T-cell (primary cell): Measurements from ENCODE around the gene VEGFA. TPM values are rescaled to one million over a fixed set of nuclear protein-coding genes. Genes with fewer than 3 reads are reported as not detected.

Experiments
- ATAC-seq, 4 experiments: fragments of 200-7000 bp in 3 of 4; fragments of 150-1000 bp in 1 of 4; cut with Tn5 transposase; replicated peaks in 1 of 4; 1 replicate in 3 of 4; 2 replicates in 1 of 4; pipeline ENCODE4 v1.10.0; 2021; ENCODE audit warnings: moderate library complexity in 3 of 4, mild to moderate bottlenecking in 2 of 4, moderate number of reproducible peaks in 1 of 4
- CTCF ChIA-PET, 2 donors: fragments of 300-600 bp; sonication (Branson Sonifier 250); formaldehyde crosslinking; loops; one replicate each; lab custom pipeline; 2022; ENCODE audit warnings: antibody characterized with exemption in 2 of 2; lab: Charles Lee
- POLR2A ChIA-PET, 2 donors: fragments of 300-600 bp; sonication (Branson Sonifier 250); formaldehyde crosslinking; loops; one replicate each; lab custom pipeline; 2022; ENCODE audit warnings: antibody characterized with exemption in 2 of 2; lab: Charles Lee
- DNase-seq, 35 experiments: peaks; one replicate each; pipeline versions ENCODE4 v3.0.0 to v3.0.0-alpha.2; 2013 to 2023
- H3K27ac ChIP-seq: one replicate; pipeline ENCODE4 v1.5.1; 2013; ENCODE audit warnings: low read length
- H3K27me3 ChIP-seq, 2 experiments: replicated peaks in 1 of 2; 1 replicate in 1 of 2; 2 replicates in 1 of 2; pipeline versions ENCODE4 v1.6.1 to v1.7.0; 2013; ENCODE audit warnings: low read length in 1 of 2, mixed read lengths in 1 of 2; ENCODE audit not compliant: control insufficient read depth in 2 of 2, insufficient read depth in 2 of 2; ENCODE audit errors: extremely low read depth in 1 of 2
- H3K36me3 ChIP-seq, 2 donors: 1 replicate in 1 of 2; 2 replicates in 1 of 2; pipeline versions ENCODE4 v1.6.1 to v1.7.0; 2013; ENCODE audit warnings: low read length in 1 of 2; ENCODE audit not compliant: control insufficient read depth in 2 of 2, insufficient read depth in 1 of 2; ENCODE audit errors: extremely low read depth in 1 of 2
- H3K4me1 ChIP-seq, 2 experiments: 1 replicate in 1 of 2; 2 replicates in 1 of 2; pipeline versions ENCODE4 v1.6.1 to v1.7.0; 2013; ENCODE audit warnings: low read length in 2 of 2, mixed read lengths in 1 of 2; ENCODE audit not compliant: insufficient read depth in 2 of 2, control insufficient read depth in 1 of 2; ENCODE audit errors: extremely low read depth in 1 of 2
- H3K4me3 ChIP-seq, 2 donors: 1 replicate in 1 of 2; 2 replicates in 1 of 2; pipeline versions ENCODE4 v1.5.1 to v1.7.0; 2013; ENCODE audit warnings: mild to moderate bottlenecking in 2 of 2, low read length in 1 of 2, moderate library complexity in 1 of 2; ENCODE audit not compliant: control insufficient read depth in 1 of 2; ENCODE audit errors: extremely low read depth in 1 of 2
- H3K9me3 ChIP-seq: 2 replicates; pipeline ENCODE4 v1.7.0; 2013
- H3K27ac Mint-ChIP-seq, 2 donors: one replicate each; pipeline ENCODE4 v1.8.0; 2020 to 2021; ENCODE audit warnings: mild to moderate bottlenecking in 2 of 2, mixed read lengths in 2 of 2
- H3K27me3 Mint-ChIP-seq, 2 donors: one replicate each; pipeline ENCODE4 v1.8.0; 2021 to 2022; ENCODE audit warnings: mixed read lengths in 2 of 2
- H3K36me3 Mint-ChIP-seq: one replicate; pipeline ENCODE4 v1.8.0; 2021; ENCODE audit warnings: mixed read lengths
- H3K4me1 Mint-ChIP-seq, 3 donors: one replicate each; pipeline ENCODE4 v1.8.0; 2020 to 2022; ENCODE audit warnings: mixed read lengths in 3 of 3, mild to moderate bottlenecking in 1 of 3
- H3K4me3 Mint-ChIP-seq, 3 donors: one replicate each; pipeline ENCODE4 v1.8.0; 2020 to 2022; ENCODE audit warnings: mild to moderate bottlenecking in 3 of 3, mixed read lengths in 3 of 3, moderate library complexity in 3 of 3
- H3K9me3 Mint-ChIP-seq, 3 donors: one replicate each; pipeline ENCODE4 v1.8.0; 2020 to 2022; ENCODE audit warnings: mixed read lengths in 3 of 3
- WGBS: methylation state at CpG from one replicate; pipeline ENCODE4 v1.1.5; 2013; ENCODE audit warnings: missing lambda C conversion rate; ENCODE audit not compliant: insufficient coverage; 5-methylcytosine and 5-hydroxymethylcytosine counted together
- total RNA-seq, 35 experiments: library from RNA in 6 of 35; stranded (reverse) in 6 of 35; fragments of 120-200 nt in 1 of 35; gene quantifications; one replicate each; pipeline versions ENCODE4 v1.2.1 to v1.2.4 and lab custom pipeline; 2013 to 2026

Gene VEGFA
- total RNA-seq, 5 donors from 2014 or later (not counting 1 experiment from before 2014, with no cell fraction given), result 1.1 to 8.9 (median 6.4) TPM

GRCh38 chr6:43730634-43731033 lies 39.4 kb upstream of the VEGFA start:
- Mint-ChIP-seq H3K4me3 (peak overlapping the region in 1 of 3 donors; percentile 32), H3K36me3 (peaks cover 3% of the 10 kb centered on the region), H3K4me1 (peaks cover 12 to 43% (median 24%) of the 10 kb centered on the region in 3 donors), H3K27me3 (no peaks in the 10 kb centered on the region), H3K9me3 (peaks cover 10 to 19% (median 12%) of the 10 kb centered on the region in 3 donors), H3K27ac (no peak overlapping the region)
- H3K27ac ChIP-seq, result no peak overlapping the region
- H3K4me1 ChIP-seq, result peaks cover 7 to 20% of the 10 kb centered on the region in 2 experiments
- no peaks in the 10 kb centered on the region for H3K27me3 ChIP-seq
- ATAC-seq (no peak), DNase-seq (no peak)
- ChIA-PET CTCF (no interaction called here), POLR2A (no interaction called here)
- no peaks in the 10 kb centered on the region for H3K9me3 ChIP-seq
- no peaks in the 10 kb centered on the region for H3K36me3 ChIP-seq
- no peak overlapping the region for H3K4me3 ChIP-seq

GRCh38 chr6:43733471-43734293 lies 36.3 kb upstream of the VEGFA start:
- Mint-ChIP-seq H3K36me3 (peaks cover 3% of the 10 kb centered on the region), H3K27me3 (no peaks in the 10 kb centered on the region), H3K27ac (peak overlapping the region; percentile 35 to 52), H3K4me1 (peaks cover 9 to 30% (median 23%) of the 10 kb centered on the region in 3 donors), H3K9me3 (peaks cover 10 to 19% (median 12%) of the 10 kb centered on the region in 3 donors), H3K4me3 (no peak overlapping the region)
- H3K27me3 ChIP-seq, result no peaks in the 10 kb centered on the region
- ChIA-PET POLR2A (no interaction called here), CTCF (no interaction called here)
- ATAC-seq (peak; percentile 66 to 89 (median 70)), DNase-seq (peak in 19 of 35 experiments; percentile 11 to 69 (median 41))
- no peaks in the 10 kb centered on the region for H3K36me3 ChIP-seq
- 47% methylated on average over 2 of the region's 10 CpGs for WGBS
- H3K9me3 ChIP-seq, result no peaks in the 10 kb centered on the region
- peak overlapping the region; percentile 50 for H3K27ac ChIP-seq
- no peak overlapping the region for H3K4me3 ChIP-seq
- H3K4me1 ChIP-seq, result peaks cover 5 to 14% of the 10 kb centered on the region in 2 experiments

- H3K27ac ChIP-seq, result peak overlapping the region; percentile 25
- H3K27ac Mint-ChIP-seq, result peak overlapping the region; percentile 23 to 46
- DNase-seq (peak in 1 of 35 experiments; percentile 1), ATAC-seq (no peak)
- H3K9me3 ChIP-seq, result no peaks in the 10 kb centered on the region
- H3K27me3 Mint-ChIP-seq, result no peaks in the 10 kb centered on the region
- ChIA-PET CTCF (no interaction called here), POLR2A (no interaction called here)
- H3K4me1 ChIP-seq, result peaks cover 5 to 14% of the 10 kb centered on the region in 2 experiments
- H3K4me3 ChIP-seq, result no peak overlapping the region
- peaks cover 9 to 30% (median 23%) of the 10 kb centered on the region in 3 donors for H3K4me1 Mint-ChIP-seq
- WGBS, result 64% methylated on average over 2 of the region's 3 CpGs
- H3K36me3 Mint-ChIP-seq, result peaks cover 3% of the 10 kb centered on the region
- H3K9me3 Mint-ChIP-seq, result peaks cover 10 to 19% (median 12%) of the 10 kb centered on the region in 3 donors
- no peaks in the 10 kb centered on the region for H3K27me3 ChIP-seq
- no peak overlapping the region for H3K4me3 Mint-ChIP-seq
- H3K36me3 ChIP-seq, result no peaks in the 10 kb centered on the region
These were observed 35.7 kb upstream of the VEGFA start for GRCh38 chr6:43734294-43734665.

- H3K27ac Mint-ChIP-seq, result no peak overlapping the region
- ATAC-seq, result no peak
- Histone ChIP-seq H3K27me3 (no peaks in the 10 kb centered on the region), H3K27ac (no peak overlapping the region), H3K4me3 (no peak overlapping the region), H3K36me3 (no peaks in the 10 kb centered on the region), H3K4me1 (peaks cover 5 to 14% of the 10 kb centered on the region in 2 experiments), H3K9me3 (no peaks in the 10 kb centered on the region)
- no peak for DNase-seq
- no peak overlapping the region for H3K4me3 Mint-ChIP-seq
- H3K27me3 Mint-ChIP-seq, result no peaks in the 10 kb centered on the region
- no CpG with 5 or more reads among the region's 2 CpGs for WGBS
- peaks cover 8 to 15% (median 8%) of the 10 kb centered on the region in 3 donors for H3K9me3 Mint-ChIP-seq
- ChIA-PET CTCF (no interaction called here), POLR2A (no interaction called here)
- peaks cover 9 to 30% (median 23%) of the 10 kb centered on the region in 3 donors for H3K4me1 Mint-ChIP-seq
- H3K36me3 Mint-ChIP-seq, result peaks cover 3% of the 10 kb centered on the region
These were observed 34.3 kb upstream of the VEGFA start for GRCh38 chr6:43735642-43736199.

GRCh38 chr6:43736211-43736786 lies 33.7 kb upstream of the VEGFA start:
- peak in 1 of 35 experiments; percentile 1 for DNase-seq
- Mint-ChIP-seq H3K27me3 (no peaks in the 10 kb centered on the region), H3K4me3 (no peak overlapping the region), H3K9me3 (peaks cover 3 to 9% (median 5%) of the 10 kb centered on the region in 3 donors), H3K4me1 (peaks cover 9 to 30% (median 23%) of the 10 kb centered on the region in 3 donors), H3K27ac (no peak overlapping the region), H3K36me3 (no peaks in the 10 kb centered on the region)
- CTCF ChIA-PET, result no interaction called here
- Histone ChIP-seq H3K4me3 (no peak overlapping the region), H3K9me3 (no peaks in the 10 kb centered on the region), H3K4me1 (peaks cover 5 to 14% of the 10 kb centered on the region in 2 experiments), H3K36me3 (no peaks in the 10 kb centered on the region), H3K27me3 (no peaks in the 10 kb centered on the region), H3K27ac (no peak overlapping the region)
- ATAC-seq, result no peak
- POLR2A ChIA-PET, result no interaction called here
- 60% methylated on average over 1 of the region's 2 CpGs for whole genome bisulfite sequencing

- Histone ChIP-seq H3K27ac (no peak overlapping the region), H3K36me3 (no peaks in the 10 kb centered on the region), H3K27me3 (no peaks in the 10 kb centered on the region), H3K9me3 (no peaks in the 10 kb centered on the region), H3K4me3 (no peak overlapping the region), H3K4me1 (peaks cover 5 to 14% of the 10 kb centered on the region in 2 experiments)
- POLR2A ChIA-PET, result no interaction called here
- CTCF ChIA-PET, result no interaction called here
- H3K36me3 Mint-ChIP-seq, result no peaks in the 10 kb centered on the region
- DNase-seq, result peak in 1 of 35 experiments; percentile 4
- no peak overlapping the region for H3K27ac Mint-ChIP-seq
- no peak overlapping the region for H3K4me3 Mint-ChIP-seq
- H3K4me1 Mint-ChIP-seq, result peaks cover 9 to 30% (median 23%) of the 10 kb centered on the region in 3 donors
- H3K9me3 Mint-ChIP-seq, result peaks cover 0 to 4% (median 2%) of the 10 kb centered on the region in 3 donors
- no peaks in the 10 kb centered on the region for H3K27me3 Mint-ChIP-seq
- ATAC-seq, result no peak
- no CpG with 5 or more reads among the region's 2 CpGs for WGBS
These were observed 33.2 kb upstream of the VEGFA start for GRCh38 chr6:43736844-43737243.
